HepG2 (cell line): ENCODE results near the gene CSKMT. TPM values are rescaled to one million over a fixed set of nuclear protein-coding genes. Genes with fewer than 3 reads are reported as not detected.

Experiments
- MXD1 ChIP-seq: sonication (generic); formaldehyde crosslinking; IDR thresholded peaks from 2 replicates; pipeline ENCODE4 v1.4.0; 2020; ENCODE audit warnings: mild to moderate bottlenecking, missing genetic modification reagents
- RAD51 ChIP-seq: fragments of 450-650 bp; IDR thresholded peaks from 2 replicates; pipeline ENCODE4 v1.6.1; 2016; ENCODE audit warnings: borderline replicate concordance
- SMYD3 ChIP-seq: sonication (generic); formaldehyde crosslinking; IDR thresholded peaks from 2 replicates; pipeline ENCODE4 v1.8.1; 2023; ENCODE audit warnings: mild to moderate bottlenecking, missing genetic modification reagents
- SRSF4 ChIP-seq: fragments of 200-400 bp; formaldehyde crosslinking; IDR thresholded peaks from one replicate; pipeline ENCODE4 v1.6.1; 2018; ENCODE audit warnings: mild to moderate bottlenecking, low read depth, low read length, moderate library complexity; ENCODE audit not compliant: poor library complexity, severe bottlenecking
- SRY ChIP-seq: sonication (generic); formaldehyde crosslinking; IDR thresholded peaks from 2 replicates; pipeline ENCODE4 v1.8.0; 2022; ENCODE audit warnings: mild to moderate bottlenecking, missing genetic modification reagents
- ZBTB14 ChIP-seq: sonication (generic); formaldehyde crosslinking; IDR thresholded peaks from 2 replicates; pipeline ENCODE4 v1.4.0; 2020; ENCODE audit warnings: missing genetic modification reagents
- ZGPAT ChIP-seq: IDR thresholded peaks from 2 replicates; pipeline ENCODE4 v1.6.1; 2016; ENCODE audit warnings: mild to moderate bottlenecking
- polyA plus RNA-seq, 8 experiments: library from polyadenylated mRNA; depleted of rRNA in 3 of 8; stranded (reverse) in 7 of 8; unstranded in 1 of 8; fragments of >200 nt; fragmentation: Illumina TruSeq in 4 of 8; extraction: Trizol in 4 of 8; gene quantifications; 2 replicates each; pipeline versions ENCODE4 v1.2.1 to v1.2.3, GENCODE V29; 2011 to 2016; ENCODE audit warnings: low read depth in 4 of 8, missing spikeins in 1 of 8, mixed read lengths in 1 of 8; ENCODE audit not compliant: insufficient read depth in 1 of 8
- total RNA-seq, 5 experiments: library from RNA; depleted of rRNA; stranded (reverse); fragments of >200 nt; fragmentation: Illumina TruSeq; extraction: Trizol; gene quantifications; 2 replicates each; pipeline ENCODE4 v1.2.3, GENCODE V29; 2016; ENCODE audit warnings: low read depth in 1 of 5
- TF ChIP-seq, protein P1 (sequence below): sonication (generic); formaldehyde crosslinking; IDR thresholded peaks from 2 replicates; pipeline ENCODE4 v1.4.0; 2020; ENCODE audit warnings: missing genetic modification reagents, mild to moderate bottlenecking, borderline replicate concordance
- TF ChIP-seq, protein P2 (sequence below): sonication (generic); formaldehyde crosslinking; conservative IDR thresholded peaks from 2 replicates; pipeline ENCODE4 v1.4.0; 2020; ENCODE audit warnings: mild to moderate bottlenecking, missing genetic modification reagents, moderate library complexity
- TF ChIP-seq, protein P3 (sequence below): sonication (generic); formaldehyde crosslinking; IDR thresholded peaks from 2 replicates; pipeline ENCODE4 v1.5.0; 2020; ENCODE audit warnings: missing genetic modification reagents
- TF ChIP-seq, protein P4 (sequence below): sonication (generic); formaldehyde crosslinking; IDR thresholded peaks from 2 replicates; pipeline ENCODE4 v1.4.0; 2020; ENCODE audit warnings: low read depth, mild to moderate bottlenecking, missing genetic modification reagents
- TF ChIP-seq, protein P5 (sequence below): conservative IDR thresholded peaks from 2 replicates; pipeline ENCODE4 v1.6.1; 2018; ENCODE audit warnings: missing genetic modification reagents

CSKMT gene
- total and polyA plus RNA-seq, 2 of the 13 experiments (the other 11 are each of a cell fraction or from before 2014, with no cell fraction given) = 7.6 to 31.8 TPM

DNA sequence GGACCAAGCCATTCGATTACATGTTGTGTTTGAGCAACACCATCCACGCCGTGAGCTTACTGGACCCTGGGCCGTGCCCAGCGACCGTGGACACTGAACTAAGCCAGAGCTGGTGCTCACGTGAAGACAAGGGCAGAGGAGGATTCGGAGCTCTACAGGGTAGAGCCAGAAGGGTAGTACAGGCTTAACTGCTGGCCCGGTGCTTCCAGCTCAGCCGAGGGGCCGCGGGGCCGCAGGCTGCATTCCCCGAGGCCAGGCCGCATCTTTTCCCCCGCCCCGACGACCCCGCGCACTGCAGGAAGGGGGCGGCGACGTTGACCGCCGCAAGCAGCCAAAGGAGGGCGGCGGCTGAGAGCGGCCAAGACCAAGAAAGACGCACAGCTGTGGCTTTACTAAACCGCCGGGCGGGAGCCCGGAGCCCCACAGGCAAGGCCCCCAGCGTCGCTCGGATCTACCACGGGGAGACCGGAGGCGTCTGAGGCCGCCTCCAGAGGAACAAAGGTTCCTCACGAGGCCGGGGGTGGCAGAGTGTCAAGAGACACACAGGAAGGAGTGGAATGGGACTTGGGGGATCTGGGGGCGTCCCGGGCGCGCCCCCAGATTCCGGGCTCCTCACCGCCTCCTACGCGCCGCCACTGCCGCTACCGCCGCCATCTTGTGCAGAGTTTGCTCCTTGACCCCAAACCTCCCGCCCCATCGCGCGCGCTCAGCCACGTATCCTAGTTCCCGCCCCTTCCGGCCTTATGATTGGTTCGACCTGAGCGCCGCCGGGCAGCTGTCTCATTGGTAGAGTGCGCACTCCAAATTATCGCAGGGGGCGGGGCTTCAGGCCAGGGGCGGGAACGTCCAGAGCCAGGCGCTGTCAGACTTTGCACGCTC lies 18.9 kb upstream of the CSKMT start, which contains the start of gene GANAB (continued):
- TF ChIP-seq, protein P1, sequence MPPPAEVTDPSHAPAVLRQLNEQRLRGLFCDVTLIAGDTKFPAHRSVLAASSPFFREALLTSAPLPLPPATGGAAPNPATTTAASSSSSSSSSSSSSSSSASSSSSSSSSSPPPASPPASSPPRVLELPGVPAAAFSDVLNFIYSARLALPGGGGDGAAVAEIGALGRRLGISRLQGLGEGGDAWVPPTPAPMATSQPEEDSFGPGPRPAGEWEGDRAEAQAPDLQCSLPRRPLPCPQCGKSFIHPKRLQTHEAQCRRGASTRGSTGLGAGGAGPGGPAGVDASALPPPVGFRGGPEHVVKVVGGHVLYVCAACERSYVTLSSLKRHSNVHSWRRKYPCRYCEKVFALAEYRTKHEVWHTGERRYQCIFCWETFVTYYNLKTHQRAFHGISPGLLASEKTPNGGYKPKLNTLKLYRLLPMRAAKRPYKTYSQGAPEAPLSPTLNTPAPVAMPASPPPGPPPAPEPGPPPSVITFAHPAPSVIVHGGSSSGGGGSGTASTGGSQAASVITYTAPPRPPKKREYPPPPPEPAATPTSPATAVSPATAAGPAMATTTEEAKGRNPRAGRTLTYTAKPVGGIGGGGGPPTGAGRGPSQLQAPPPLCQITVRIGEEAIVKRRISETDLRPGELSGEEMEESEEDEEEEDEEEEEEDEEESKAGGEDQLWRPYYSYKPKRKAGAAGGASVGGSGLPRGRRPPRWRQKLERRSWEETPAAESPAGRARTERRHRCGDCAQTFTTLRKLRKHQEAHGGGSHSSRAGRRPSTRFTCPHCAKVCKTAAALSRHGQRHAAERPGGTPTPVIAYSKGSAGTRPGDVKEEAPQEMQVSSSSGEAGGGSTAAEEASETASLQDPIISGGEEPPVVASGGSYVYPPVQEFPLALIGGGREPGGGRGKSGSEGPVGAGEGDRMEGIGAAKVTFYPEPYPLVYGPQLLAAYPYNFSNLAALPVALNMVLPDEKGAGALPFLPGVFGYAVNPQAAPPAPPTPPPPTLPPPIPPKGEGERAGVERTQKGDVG (CRISPR knock-in tag) = no peak
- TF ChIP-seq, protein P2, sequence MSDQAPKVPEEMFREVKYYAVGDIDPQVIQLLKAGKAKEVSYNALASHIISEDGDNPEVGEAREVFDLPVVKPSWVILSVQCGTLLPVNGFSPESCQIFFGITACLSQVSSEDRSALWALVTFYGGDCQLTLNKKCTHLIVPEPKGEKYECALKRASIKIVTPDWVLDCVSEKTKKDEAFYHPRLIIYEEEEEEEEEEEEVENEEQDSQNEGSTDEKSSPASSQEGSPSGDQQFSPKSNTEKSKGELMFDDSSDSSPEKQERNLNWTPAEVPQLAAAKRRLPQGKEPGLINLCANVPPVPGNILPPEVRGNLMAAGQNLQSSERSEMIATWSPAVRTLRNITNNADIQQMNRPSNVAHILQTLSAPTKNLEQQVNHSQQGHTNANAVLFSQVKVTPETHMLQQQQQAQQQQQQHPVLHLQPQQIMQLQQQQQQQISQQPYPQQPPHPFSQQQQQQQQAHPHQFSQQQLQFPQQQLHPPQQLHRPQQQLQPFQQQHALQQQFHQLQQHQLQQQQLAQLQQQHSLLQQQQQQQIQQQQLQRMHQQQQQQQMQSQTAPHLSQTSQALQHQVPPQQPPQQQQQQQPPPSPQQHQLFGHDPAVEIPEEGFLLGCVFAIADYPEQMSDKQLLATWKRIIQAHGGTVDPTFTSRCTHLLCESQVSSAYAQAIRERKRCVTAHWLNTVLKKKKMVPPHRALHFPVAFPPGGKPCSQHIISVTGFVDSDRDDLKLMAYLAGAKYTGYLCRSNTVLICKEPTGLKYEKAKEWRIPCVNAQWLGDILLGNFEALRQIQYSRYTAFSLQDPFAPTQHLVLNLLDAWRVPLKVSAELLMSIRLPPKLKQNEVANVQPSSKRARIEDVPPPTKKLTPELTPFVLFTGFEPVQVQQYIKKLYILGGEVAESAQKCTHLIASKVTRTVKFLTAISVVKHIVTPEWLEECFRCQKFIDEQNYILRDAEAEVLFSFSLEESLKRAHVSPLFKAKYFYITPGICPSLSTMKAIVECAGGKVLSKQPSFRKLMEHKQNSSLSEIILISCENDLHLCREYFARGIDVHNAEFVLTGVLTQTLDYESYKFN (CRISPR knock-in tag) = peak; percentile 19
- TF ChIP-seq, protein P3, sequence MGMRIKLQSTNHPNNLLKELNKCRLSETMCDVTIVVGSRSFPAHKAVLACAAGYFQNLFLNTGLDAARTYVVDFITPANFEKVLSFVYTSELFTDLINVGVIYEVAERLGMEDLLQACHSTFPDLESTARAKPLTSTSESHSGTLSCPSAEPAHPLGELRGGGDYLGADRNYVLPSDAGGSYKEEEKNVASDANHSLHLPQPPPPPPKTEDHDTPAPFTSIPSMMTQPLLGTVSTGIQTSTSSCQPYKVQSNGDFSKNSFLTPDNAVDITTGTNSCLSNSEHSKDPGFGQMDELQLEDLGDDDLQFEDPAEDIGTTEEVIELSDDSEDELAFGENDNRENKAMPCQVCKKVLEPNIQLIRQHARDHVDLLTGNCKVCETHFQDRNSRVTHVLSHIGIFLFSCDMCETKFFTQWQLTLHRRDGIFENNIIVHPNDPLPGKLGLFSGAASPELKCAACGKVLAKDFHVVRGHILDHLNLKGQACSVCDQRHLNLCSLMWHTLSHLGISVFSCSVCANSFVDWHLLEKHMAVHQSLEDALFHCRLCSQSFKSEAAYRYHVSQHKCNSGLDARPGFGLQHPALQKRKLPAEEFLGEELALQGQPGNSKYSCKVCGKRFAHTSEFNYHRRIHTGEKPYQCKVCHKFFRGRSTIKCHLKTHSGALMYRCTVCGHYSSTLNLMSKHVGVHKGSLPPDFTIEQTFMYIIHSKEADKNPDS = no peak
- TF ChIP-seq RAD51 (no peak), MXD1 (peak; percentile 54; the same call in 1 of the 2 replicates), SRSF4 (no peak), ZGPAT (CRISPR knock-in tag) (peak; percentile 79), SMYD3 (CRISPR knock-in tag) (no peak), ZBTB14 (no peak), SRY (CRISPR knock-in tag) (peak; percentile 89)
- TF ChIP-seq, protein P4, sequence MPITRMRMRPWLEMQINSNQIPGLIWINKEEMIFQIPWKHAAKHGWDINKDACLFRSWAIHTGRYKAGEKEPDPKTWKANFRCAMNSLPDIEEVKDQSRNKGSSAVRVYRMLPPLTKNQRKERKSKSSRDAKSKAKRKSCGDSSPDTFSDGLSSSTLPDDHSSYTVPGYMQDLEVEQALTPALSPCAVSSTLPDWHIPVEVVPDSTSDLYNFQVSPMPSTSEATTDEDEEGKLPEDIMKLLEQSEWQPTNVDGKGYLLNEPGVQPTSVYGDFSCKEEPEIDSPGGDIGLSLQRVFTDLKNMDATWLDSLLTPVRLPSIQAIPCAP (CRISPR knock-in tag) = no peak
- TF ChIP-seq, protein P5, sequence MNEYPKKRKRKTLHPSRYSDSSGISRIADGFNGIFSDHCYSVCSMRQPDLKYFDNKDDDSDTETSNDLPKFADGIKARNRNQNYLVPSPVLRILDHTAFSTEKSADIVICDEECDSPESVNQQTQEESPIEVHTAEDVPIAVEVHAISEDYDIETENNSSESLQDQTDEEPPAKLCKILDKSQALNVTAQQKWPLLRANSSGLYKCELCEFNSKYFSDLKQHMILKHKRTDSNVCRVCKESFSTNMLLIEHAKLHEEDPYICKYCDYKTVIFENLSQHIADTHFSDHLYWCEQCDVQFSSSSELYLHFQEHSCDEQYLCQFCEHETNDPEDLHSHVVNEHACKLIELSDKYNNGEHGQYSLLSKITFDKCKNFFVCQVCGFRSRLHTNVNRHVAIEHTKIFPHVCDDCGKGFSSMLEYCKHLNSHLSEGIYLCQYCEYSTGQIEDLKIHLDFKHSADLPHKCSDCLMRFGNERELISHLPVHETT = no peak
